COLO668 (cell line): Measurements from ENCODE around the gene RBP2.
A peak's percentile ranks its signal among the peaks of the same experiment; 100 is the strongest.

ENCODE experiments used
- DNase-seq: peaks from one replicate; lab custom pipeline; 2025; ENCODE audit not compliant: unreplicated experiment; lab: John Stamatoyannopoulos, UW

RBP2 gene

GRCh38 chr3:139481116-139481515, 4.8 kb upstream of the RBP2 start:
- DNase-seq, result no peak

- no peak for DNase-seq
These were observed 4.3 kb upstream of the RBP2 start for GRCh38 chr3:139480585-139480984.

GRCh38 chr3:139477710-139478640, 1.7 kb upstream of the RBP2 start:
- DNase-seq, result no peak

- no peak for DNase-seq
These were observed 3.1 kb downstream of the RBP2 start for GRCh38 chr3:139473155-139473771.

- no peak for DNase-seq
These were observed 3.8 kb downstream of the RBP2 start for GRCh38 chr3:139472380-139473010.

- DNase-seq, result no peak
These were observed 6.1 kb downstream of the RBP2 start for GRCh38 chr3:139470199-139470598.

GRCh38 chr3:139468399-139468798, 7.9 kb downstream of the RBP2 start:
- peak; percentile 9 for DNase-seq

GRCh38 chr3:139466360-139466759, 10.0 kb downstream of the RBP2 start:
- DNase-seq, result no peak

GRCh38 chr3:139465636-139466035, 10.7 kb downstream of the RBP2 start:
- no peak for DNase-seq

- no peak for DNase-seq
These were observed 12.8 kb downstream of the RBP2 start for GRCh38 chr3:139463466-139463865.

GRCh38 chr3:139460529-139460928, 15.8 kb downstream of the RBP2 start:
- no peak for DNase-seq

GRCh38 chr3:139460076-139460475, 16.2 kb downstream of the RBP2 start:
- no peak for DNase-seq

- no peak for DNase-seq
These were observed 18.0 kb downstream of the RBP2 start for GRCh38 chr3:139458348-139458747.

- DNase-seq, result no peak
These were observed 19.2 kb downstream of the RBP2 start for GRCh38 chr3:139457066-139457465.

GRCh38 chr3:139456386-139456785, 19.9 kb downstream of the RBP2 start:
- DNase-seq, result no peak

GRCh38 chr3:139455855-139456254, 20.5 kb downstream of the RBP2 start:
- no peak for DNase-seq

GRCh38 chr3:139455206-139455605, 21.1 kb downstream of the RBP2 start:
- DNase-seq, result no peak

- no peak for DNase-seq
These were observed 22.0 kb downstream of the RBP2 start for GRCh38 chr3:139454346-139454745.

- DNase-seq, result no peak
These were observed 26.2 kb downstream of the RBP2 start for GRCh38 chr3:139450159-139450558.

- DNase-seq, result no peak
These were observed 26.8 kb downstream of the RBP2 start for GRCh38 chr3:139449566-139449965.

- DNase-seq, result no peak
These were observed 28.2 kb downstream of the RBP2 start for GRCh38 chr3:139448104-139448503.

GRCh38 chr3:139447486-139447885, 28.8 kb downstream of the RBP2 start:
- no peak for DNase-seq
